ENCODE results near the gene SMAP2.
A peak's percentile ranks its signal among the peaks of the same experiment; 100 is the strongest.

Gene SMAP2

GRCh38 chr1:40423264-40423642 lies 49.7 kb downstream of the SMAP2 start:
- no peak for DNase-seq

- DNase-seq = no peak
Measured at GRCh38 chr1:40423951-40424618, 50.6 kb downstream of the SMAP2 start.

GRCh38 chr1:40425198-40425597 lies 51.7 kb downstream of the SMAP2 start:
- no peak for DNase-seq

- no peak for DNase-seq
Measured at GRCh38 chr1:40431385-40431784, 57.9 kb downstream of the SMAP2 start.

- peak; percentile 17 for DNase-seq
Measured at GRCh38 chr1:40432644-40433390, 59.3 kb downstream of the SMAP2 start.

GRCh38 chr1:40435471-40435870 lies 61.9 kb downstream of the SMAP2 start:
- no peak for DNase-seq

- DNase-seq = no peak
Measured at GRCh38 chr1:40435876-40436275, 62.3 kb downstream of the SMAP2 start.

GRCh38 chr1:40438391-40439015 lies 65.0 kb downstream of the SMAP2 start:
- DNase-seq = no peak

GRCh38 chr1:40439247-40439646 lies 65.7 kb downstream of the SMAP2 start:
- DNase-seq = no peak

- peak; percentile 93 for DNase-seq
Measured at GRCh38 chr1:40449684-40450494, 76.4 kb downstream of the SMAP2 start, which contains the start of gene ZFP69B. Gene ZFP69B, plus strand, starts transcription at chr1:40450476. Its CDS starts 486 bp downstream, at chr1:40450962.

GRCh38 chr1:40450495-40451237 lies 77.1 kb downstream of the SMAP2 start:
- DNase-seq = peak; percentile 65

- no peak for DNase-seq
Measured at GRCh38 chr1:40451238-40451585, 77.7 kb downstream of the SMAP2 start.

GRCh38 chr1:40454873-40455272 lies 81.3 kb downstream of the SMAP2 start:
- no peak for DNase-seq

GRCh38 chr1:40462956-40463590 lies 89.5 kb downstream of the SMAP2 start:
- peak; percentile 4 for DNase-seq

GRCh38 chr1:40469327-40469726 lies 95.8 kb downstream of the SMAP2 start:
- no peak for DNase-seq
